Measurements from ENCODE around the gene MAGOHB.

MAGOHB gene

GRCh38 chr12:10554228-10554755 lies 59.1 kb downstream of the MAGOHB start:
- no peak for DNase-seq (ENCODE audit: low read depth)

Measured in iris pigment epithelial cell (primary cell).